ENCODE data around the gene ITPR3.
"Not testable (repeated sequence)": the region's sequence is repeated elsewhere in the genome, so short reads cannot be mapped to it uniquely, and the experiment has no call there.

Gene ITPR3

GRCh38 chr6:33591424-33592032, 29.6 kb upstream of the ITPR3 start:
- DNase-seq (ENCODE audit: low spot score) = no peak

DNA sequence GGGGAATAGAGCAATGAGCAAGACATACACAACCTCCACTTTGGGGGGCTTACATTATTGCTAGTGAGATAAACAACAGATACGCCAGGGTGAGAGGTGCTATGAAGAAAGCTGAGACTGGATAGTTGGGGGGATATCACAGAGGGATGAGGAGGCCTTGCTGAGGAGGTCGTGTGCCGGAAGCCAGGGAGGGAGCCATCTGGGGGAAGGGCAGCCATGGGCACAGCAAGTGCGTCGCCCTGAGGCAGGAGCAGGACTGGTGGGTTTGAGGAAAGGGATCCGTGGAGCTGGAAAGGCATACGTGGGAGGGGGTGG, 28.9 kb upstream of the ITPR3 start:
- no peak for DNase-seq (ENCODE audit: low spot score)

DNA sequence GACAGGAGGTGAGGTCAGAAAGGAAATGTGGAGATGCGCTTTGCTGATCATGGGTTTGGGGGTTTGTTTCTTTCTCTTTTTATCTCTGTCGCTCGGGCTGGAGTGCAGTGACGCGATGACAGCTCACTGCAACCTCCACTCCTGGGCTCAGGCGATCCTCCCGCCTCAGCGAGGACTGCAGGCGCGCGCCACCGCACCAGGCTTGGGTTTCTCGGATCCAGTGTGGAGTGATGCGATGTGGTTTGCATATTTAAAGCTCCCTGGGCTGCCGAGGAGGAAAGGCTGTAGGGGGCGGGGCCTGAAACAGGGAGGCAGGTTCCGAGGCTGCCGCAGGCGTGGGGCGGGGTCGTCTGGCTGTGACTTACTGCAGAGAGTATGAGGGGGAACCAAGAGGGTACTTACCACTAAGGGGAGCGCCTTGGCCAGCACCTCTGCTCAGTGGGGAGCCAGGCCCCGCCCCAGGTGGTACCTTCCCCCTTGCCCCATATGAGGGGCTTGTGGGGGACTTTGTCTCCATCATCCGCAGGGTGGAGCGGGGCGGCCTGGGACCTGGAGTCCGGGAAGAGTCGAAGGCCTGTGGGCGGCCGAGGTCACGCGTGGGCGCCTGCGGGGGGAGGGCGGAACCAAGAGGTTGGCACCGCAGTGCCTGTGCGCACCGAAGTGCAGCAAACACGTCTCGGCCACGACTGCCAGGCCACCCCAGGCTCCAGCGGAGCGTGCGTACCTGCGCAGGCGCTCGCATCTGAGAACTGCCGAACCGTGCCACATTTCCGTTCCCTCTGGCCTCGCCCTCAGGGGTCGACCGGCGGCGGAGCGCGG, 28.3 kb upstream of the ITPR3 start:
- peak; percentile 57 for DNase-seq (ENCODE audit: low spot score)

DNA sequence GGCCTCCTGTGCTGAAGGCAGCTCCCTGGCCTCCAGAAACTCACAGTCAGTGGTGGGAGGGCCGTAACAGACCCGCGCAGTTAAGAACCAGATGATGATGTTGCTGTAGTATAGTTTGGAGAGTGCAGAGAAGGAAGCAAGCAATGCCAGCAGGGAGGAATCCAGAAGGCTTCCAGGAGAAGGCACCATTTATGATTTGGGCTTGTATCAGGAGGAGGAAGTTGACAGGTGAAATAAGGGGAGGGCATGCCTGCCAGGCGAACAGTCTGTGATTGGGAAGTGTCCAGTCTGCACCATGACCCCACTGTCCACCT, 27.8 kb upstream of the ITPR3 start:
- no peak for DNase-seq (ENCODE audit: low spot score)

- DNase-seq (ENCODE audit: low spot score) = no peak
These were observed 25.9 kb upstream of the ITPR3 start for GRCh38 chr6:33595001-33595846.

- not testable (repeated sequence) for DNase-seq (ENCODE audit: low spot score)
These were observed 24.2 kb upstream of the ITPR3 start for GRCh38 chr6:33596894-33597293.

- DNase-seq (ENCODE audit: low spot score) = no peak
These were observed 23.4 kb upstream of the ITPR3 start for GRCh38 chr6:33597551-33598322.

DNA sequence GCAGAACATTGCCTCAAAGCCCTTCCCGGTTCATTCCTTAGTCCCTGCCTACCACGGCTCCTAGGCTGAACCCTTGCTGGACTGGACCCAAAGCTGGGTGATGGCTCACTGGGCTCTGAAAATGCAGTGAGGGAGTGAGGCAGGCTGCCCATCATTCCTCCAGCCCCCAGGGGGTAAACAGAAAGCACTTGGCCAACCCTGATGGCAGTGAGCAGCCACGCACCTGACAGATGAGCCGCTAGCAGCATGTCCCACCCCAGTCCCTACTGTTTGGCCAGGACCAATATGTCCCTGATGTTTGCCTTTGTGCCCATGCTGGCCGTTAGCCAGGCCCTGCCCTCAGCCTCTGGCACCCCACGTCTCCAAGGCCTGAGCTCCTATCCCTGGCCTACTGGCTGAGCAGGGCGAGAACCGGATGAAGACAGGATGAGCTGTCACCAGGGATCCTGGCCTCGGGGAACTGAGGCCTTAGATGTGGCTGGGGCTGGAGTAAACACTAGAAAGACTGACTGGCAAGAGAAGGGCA, 21.6 kb upstream of the ITPR3 start:
- DNase-seq (ENCODE audit: low spot score) = peak; percentile 71

DNA sequence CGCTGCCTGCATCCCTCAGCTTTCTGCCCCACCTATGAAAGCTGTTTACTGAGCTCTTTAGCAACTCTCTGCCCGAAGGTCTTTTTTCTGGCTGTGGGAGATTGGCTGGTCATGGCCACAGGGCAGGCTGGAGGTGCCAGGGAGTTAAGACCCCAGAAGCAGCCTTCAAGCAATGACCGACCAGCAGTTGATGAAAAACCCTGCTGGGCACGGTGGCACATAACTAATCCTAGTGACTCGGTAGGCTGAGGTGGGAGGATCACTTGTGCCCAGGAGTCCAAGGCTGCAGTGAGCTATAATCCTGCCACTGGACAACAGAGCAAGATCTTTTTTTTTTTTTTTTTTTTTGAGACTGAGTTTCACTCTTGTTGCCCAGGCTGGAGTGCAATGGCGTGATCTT, 20.4 kb upstream of the ITPR3 start:
- no peak for DNase-seq (ENCODE audit: low spot score)

DNA sequence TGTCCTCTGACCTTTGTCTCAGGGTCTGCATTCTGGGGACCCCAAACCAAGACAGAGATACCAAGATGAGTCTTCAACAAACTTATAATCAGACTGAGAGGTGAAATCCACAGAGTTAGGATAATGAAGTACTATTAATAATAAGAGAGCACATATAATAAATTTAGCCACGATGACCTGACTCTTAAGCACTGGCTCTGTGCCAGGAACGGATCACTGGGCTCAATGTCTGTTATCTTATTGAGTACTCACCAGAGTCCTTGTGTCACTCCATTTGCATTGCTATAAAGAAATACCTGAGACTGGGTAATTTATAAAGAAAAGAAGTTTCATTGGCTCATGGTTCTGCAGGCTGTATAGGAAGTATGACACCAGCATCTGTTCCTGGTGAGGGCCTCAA, 18.9 kb upstream of the ITPR3 start:
- no peak for DNase-seq (ENCODE audit: low spot score)

GRCh38 chr6:33604941-33605854, 15.9 kb upstream of the ITPR3 start:
- DNase-seq (ENCODE audit: low spot score) = no peak

DNA sequence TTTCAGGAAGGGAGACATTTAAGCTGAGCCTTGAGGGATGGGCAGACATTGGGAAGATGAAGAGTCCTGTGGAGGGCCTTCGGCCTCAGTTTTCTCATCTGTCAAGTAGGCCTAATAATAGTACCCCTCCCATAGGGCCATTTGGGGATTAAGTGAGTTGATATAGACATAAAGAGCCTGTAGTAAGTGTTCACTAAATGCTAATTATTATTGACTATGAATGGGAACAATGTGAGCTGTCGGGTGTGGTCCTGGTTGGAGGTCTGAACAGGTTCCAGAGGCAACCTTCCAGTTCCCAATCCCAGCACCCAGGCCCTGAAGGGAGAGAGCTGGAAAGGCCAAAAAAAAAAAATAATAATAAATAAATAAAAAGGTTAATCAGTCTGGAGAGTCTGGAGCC, 14.5 kb upstream of the ITPR3 start:
- DNase-seq (ENCODE audit: low spot score) = no peak

- no peak for DNase-seq (ENCODE audit: low spot score)
These were observed 13.9 kb upstream of the ITPR3 start for GRCh38 chr6:33607126-33607783.

GRCh38 chr6:33607784-33608161, 13.3 kb upstream of the ITPR3 start:
- no peak for DNase-seq (ENCODE audit: low spot score)

- DNase-seq (ENCODE audit: low spot score) = no peak
These were observed 12.1 kb upstream of the ITPR3 start for GRCh38 chr6:33609019-33609418.

GRCh38 chr6:33609528-33609927, 11.6 kb upstream of the ITPR3 start:
- DNase-seq (ENCODE audit: low spot score) = no peak

- DNase-seq (ENCODE audit: low spot score) = no peak
These were observed 11.1 kb upstream of the ITPR3 start for GRCh38 chr6:33610067-33610466.

GRCh38 chr6:33610779-33611732, 10.1 kb upstream of the ITPR3 start:
- peak; percentile 53 for DNase-seq (ENCODE audit: low spot score)

- DNase-seq (ENCODE audit: low spot score) = peak; percentile 97
These were observed 7.9 kb upstream of the ITPR3 start for GRCh38 chr6:33613146-33613794.
